CD4-positive, alpha-beta T cell treated with Interferon alpha-2 for 1 hour (primary cell): ENCODE results near the gene TCF7L2.
"Not testable (repeated sequence)": the region's sequence is repeated elsewhere in the genome, so short reads cannot be mapped to it uniquely, and the experiment has no call there.

Source experiments
- DNase-seq, 2 donors: peaks; one replicate each; pipeline ENCODE4 v3.0.0-alpha.2; 2020 to 2022

Gene TCF7L2

GRCh38 chr10:113103131-113103840, 153.2 kb downstream of the TCF7L2 start:
- DNase-seq: no peak

- DNase-seq: no peak
These were observed 154.0 kb downstream of the TCF7L2 start for GRCh38 chr10:113104047-113104446.

GRCh38 chr10:113108194-113108835, 158.3 kb downstream of the TCF7L2 start:
- DNase-seq: peak; percentile 9 to 16

- no peak for DNase-seq
These were observed 158.9 kb downstream of the TCF7L2 start for GRCh38 chr10:113108948-113109347.

- not testable (repeated sequence) for DNase-seq
These were observed 159.4 kb downstream of the TCF7L2 start for GRCh38 chr10:113109482-113109881.

- no peak for DNase-seq
These were observed 161.2 kb downstream of the TCF7L2 start for GRCh38 chr10:113111260-113111659.

GRCh38 chr10:113111900-113112853, 162.1 kb downstream of the TCF7L2 start:
- DNase-seq: no peak

- DNase-seq: no peak
These were observed 163.2 kb downstream of the TCF7L2 start for GRCh38 chr10:113113241-113113640.

- no peak for DNase-seq
These were observed 163.9 kb downstream of the TCF7L2 start for GRCh38 chr10:113113918-113114317.

GRCh38 chr10:113115556-113115955, 165.5 kb downstream of the TCF7L2 start:
- no peak for DNase-seq

- DNase-seq: no peak
These were observed 168.8 kb downstream of the TCF7L2 start for GRCh38 chr10:113118882-113119281.

- DNase-seq: no peak
These were observed 169.8 kb downstream of the TCF7L2 start for GRCh38 chr10:113119801-113120200.

GRCh38 chr10:113121153-113121552, 171.1 kb downstream of the TCF7L2 start:
- no peak for DNase-seq

GRCh38 chr10:113122947-113123346, 172.9 kb downstream of the TCF7L2 start:
- DNase-seq: no peak

GRCh38 chr10:113124724-113125123, 174.7 kb downstream of the TCF7L2 start:
- no peak for DNase-seq

- DNase-seq: no peak
These were observed 175.6 kb downstream of the TCF7L2 start for GRCh38 chr10:113125612-113126011.

GRCh38 chr10:113126229-113127201, 176.5 kb downstream of the TCF7L2 start:
- DNase-seq: peak; percentile 24 to 35

- no peak for DNase-seq
These were observed 177.3 kb downstream of the TCF7L2 start for GRCh38 chr10:113127261-113127900.

GRCh38 chr10:113127901-113128283, 177.8 kb downstream of the TCF7L2 start:
- DNase-seq: no peak

GRCh38 chr10:113128450-113129070, 178.5 kb downstream of the TCF7L2 start:
- DNase-seq: no peak

GRCh38 chr10:113129117-113129516, 179.1 kb downstream of the TCF7L2 start:
- no peak for DNase-seq
